GM23338 (cell line): ENCODE measurements around the gene MED1.

Source experiments
- CREB1 ChIP-seq: fragments of 250-450 bp; sonication (Bioruptor Pico); IDR thresholded peaks from 2 replicates; pipeline ENCODE4 v1.5.0; 2020; ENCODE audit warnings: low read depth, mild to moderate bottlenecking, moderate library complexity
- CTCF ChIP-seq, 2 experiments: fragments of 200-600 bp in 1 of 2; sonication (generic) in 1 of 2; conservative IDR thresholded peaks; 2 replicates each; pipeline versions ENCODE4 v1.5.1 to v1.6.1; 2016 to 2017; ENCODE audit warnings: antibody characterized with exemption in 2 of 2, low read depth in 2 of 2, mild to moderate bottlenecking in 2 of 2, moderate library complexity in 1 of 2
- EZH2phosphoT487 ChIP-seq: fragments of 200-600 bp; sonication (generic); IDR thresholded peaks from one replicate; pipeline ENCODE4 v1.8.1; 2018; ENCODE audit warnings: antibody characterized with exemption; ENCODE audit not compliant: unreplicated experiment
- POLR2AphosphoS5 ChIP-seq: IDR thresholded peaks from 2 replicates; pipeline ENCODE4 v1.6.1; 2016; ENCODE audit warnings: antibody characterized with exemption, low read depth
- REST ChIP-seq: IDR thresholded peaks from one replicate; pipeline ENCODE4 v1.6.1; 2018; ENCODE audit warnings: antibody characterized with exemption; ENCODE audit not compliant: unreplicated experiment
- ZNF114 ChIP-seq: fragments of 250-450 bp; sonication (Bioruptor Pico); IDR thresholded peaks from 2 replicates; pipeline ENCODE4 v1.5.0; 2020; ENCODE audit warnings: mild to moderate bottlenecking, moderate library complexity

DNA sequence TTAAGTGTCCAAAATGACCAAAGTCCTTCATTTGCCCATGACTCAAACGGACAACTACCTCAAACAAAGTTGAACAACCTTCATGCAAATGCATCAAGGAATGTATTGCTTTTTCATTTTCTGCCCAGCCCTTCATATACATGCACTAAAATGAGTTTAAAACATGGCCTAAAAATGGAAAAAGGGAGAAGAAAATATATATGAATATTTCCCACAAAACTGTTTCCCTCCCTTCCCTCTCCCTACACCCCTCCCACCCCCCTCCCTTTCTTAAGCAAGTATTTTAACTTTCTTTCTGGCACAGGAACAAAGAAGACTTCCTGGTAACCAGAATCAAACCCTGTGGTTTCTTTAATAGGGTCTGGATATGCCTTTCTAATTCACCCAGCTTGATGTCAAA, 44.1 kb downstream of the MED1 start:
- TF ChIP-seq CTCF (conservative IDR thresholded peaks at IDR 0.05; ENCODE audit: low read depth in 2 of 2) (no peak), POLR2AphosphoS5 (no peak), REST (no peak), ZNF114 (no peak), EZH2phosphoT487 (no peak), CREB1 (CRISPR knock-in tag) (no peak)
